ENCODE measurements around the gene TRABD.
"Not testable (repeated sequence)": the region's sequence is repeated elsewhere in the genome, so short reads cannot be mapped to it uniquely, and the experiment has no call there.

Gene TRABD

GRCh38 chr22:50185375-50186087 lies at the start of gene TRABD:
TRABD (plus strand) TSS chr22:50185913; CDS start chr22:50193061, 7,148 bp downstream.
- DNase-seq, result peak; percentile 88

DNA sequence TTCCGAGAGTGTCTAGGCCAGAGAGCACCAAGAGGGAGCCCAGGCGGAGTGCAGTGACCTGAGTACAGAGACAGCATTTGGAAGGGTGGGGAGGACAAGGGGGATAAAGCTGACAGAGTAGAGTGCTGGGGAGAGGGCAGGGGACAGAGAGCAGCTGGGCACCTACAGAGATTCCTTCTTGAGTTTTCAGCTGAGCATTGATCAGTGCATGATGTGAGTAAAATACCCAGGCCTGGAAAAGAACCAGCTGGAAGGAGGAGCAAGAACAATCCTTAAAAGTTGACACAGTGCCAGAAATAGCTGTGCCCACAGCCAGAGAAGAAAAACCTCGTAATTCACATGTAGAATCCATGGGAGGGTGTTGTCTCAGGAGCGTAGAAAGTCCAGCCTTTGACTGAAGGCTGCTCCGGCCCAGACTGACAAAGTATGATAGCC lies 49.1 kb upstream of the TRABD start:
- no peak for DNase-seq

DNA sequence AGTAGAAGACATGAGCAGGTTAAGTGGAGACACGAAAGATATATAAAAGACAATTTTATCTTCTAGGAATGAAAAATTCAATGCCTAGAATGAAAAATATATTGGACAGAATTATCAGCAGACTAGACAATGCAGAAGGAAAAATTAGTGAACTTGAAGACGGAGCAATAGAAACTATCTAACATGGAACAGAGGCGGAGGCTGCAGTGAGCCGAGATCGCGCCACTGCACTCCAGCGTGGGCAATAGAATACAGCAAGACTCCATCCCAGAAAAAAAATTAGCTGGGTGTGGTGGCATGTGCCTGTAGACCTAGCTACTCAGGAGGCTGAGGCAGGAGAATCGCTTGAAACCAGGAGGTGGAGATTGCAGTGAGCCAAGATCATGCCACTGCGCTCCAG lies 48.4 kb upstream of the TRABD start:
- not testable (repeated sequence) for DNase-seq

DNA sequence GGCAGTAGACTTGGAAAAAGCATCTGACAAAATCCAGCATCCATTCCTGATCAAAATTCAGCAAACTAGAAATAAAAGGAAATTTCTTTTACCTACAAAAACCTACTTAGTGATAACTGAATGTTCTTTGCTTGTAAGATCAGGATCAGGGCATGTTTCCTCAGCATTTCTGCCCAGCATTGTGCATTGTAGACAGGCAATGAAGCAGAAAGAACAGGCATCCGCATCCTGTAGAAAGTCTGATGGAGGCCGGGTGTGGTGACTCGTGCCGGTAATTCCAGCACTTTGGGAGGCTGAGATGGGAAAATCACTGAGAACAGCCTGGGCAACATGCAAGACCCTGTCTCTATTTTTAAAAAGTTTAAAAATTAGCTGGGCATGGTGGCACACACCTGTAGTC lies 47.7 kb upstream of the TRABD start:
- DNase-seq, result no peak

DNA sequence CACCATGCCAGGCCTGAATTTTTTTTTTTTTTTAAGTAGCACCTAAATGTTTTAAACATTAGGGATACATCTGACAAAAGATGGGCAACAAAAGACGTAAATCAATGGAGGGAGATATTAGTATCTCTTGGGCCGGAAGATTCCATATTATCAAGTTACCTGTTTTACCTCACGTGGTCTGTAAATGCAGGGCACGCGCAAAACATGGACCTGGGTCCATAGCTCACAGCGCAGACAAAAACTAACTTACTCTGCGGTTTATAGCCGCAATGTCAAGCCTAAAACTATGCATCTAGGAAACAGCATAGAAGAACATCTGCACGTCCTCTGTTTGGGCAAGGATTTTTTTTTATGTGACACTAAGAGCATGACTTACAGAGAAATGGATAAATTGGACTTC lies 46.7 kb upstream of the TRABD start:
- no peak for DNase-seq

- no peak for DNase-seq
Measured at GRCh38 chr22:50139843-50140415, 45.8 kb upstream of the TRABD start.

GRCh38 chr22:50140615-50141014 lies 45.1 kb upstream of the TRABD start:
- no peak for DNase-seq

DNA sequence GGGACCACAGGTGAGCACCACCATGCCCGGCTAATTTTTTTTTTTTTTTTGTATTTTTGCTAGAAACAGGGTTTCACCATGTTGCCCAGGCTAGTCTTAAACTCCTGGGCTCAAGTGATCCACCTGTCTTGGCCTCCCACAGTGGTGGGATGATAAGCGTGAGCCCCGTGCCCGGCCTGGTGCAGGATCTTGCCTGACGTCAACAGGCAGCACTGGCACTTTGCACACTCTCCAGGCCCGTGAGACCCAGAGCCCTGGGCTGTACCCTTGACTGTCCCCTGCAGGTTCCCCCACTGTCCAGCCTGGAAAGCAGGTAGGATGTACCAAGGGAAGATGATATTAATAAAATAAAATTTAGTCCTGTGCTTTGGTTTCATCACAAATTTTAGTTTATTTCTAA lies 44.3 kb upstream of the TRABD start:
- DNase-seq, result no peak

- no peak for DNase-seq
Measured at GRCh38 chr22:50141891-50142363, 43.8 kb upstream of the TRABD start.

GRCh38 chr22:50143096-50143495 lies 42.6 kb upstream of the TRABD start:
- no peak for DNase-seq

GRCh38 chr22:50144005-50144614 lies 41.6 kb upstream of the TRABD start:
- DNase-seq, result no peak

GRCh38 chr22:50145721-50146438 lies 39.8 kb upstream of the TRABD start:
- no peak for DNase-seq

DNA sequence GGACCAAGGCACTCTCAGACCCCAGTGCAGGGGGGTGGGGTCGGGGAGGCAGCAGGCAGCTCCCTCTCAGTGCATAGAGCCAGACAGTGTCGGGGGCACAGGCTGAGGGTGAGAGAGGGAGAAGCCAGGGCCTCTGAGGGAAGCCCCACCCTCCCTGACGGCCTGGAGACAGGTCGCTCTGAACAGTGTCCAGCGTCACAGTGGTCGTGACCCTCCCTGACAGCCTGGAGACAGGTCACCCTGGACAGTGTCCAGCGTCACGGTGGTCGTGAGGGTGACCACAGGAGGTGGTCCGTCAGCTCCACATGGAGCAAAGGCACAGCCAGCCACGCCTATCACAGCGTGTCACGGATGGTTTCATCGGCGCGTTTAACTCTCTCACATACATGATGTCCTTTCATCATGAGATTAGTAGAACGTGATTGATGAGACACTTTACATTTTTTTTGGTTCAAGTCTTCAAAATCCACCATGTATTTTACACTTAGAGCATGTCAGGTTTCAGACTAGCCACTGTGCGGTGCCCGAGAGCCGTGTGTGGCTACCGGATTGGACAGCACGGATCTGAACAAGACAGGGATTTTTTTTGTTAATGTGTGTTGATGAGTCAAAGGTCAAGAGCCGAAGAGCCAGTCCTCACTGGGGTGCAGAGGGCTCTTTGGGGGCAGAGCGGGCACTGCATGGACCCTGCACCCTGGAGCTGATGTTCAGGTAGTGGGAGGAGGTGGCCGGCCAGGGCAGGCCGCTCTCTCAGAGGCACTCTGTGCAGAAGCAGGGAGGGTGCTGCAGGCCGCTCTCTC lies 39.1 kb upstream of the TRABD start:
- no peak for DNase-seq

DNA sequence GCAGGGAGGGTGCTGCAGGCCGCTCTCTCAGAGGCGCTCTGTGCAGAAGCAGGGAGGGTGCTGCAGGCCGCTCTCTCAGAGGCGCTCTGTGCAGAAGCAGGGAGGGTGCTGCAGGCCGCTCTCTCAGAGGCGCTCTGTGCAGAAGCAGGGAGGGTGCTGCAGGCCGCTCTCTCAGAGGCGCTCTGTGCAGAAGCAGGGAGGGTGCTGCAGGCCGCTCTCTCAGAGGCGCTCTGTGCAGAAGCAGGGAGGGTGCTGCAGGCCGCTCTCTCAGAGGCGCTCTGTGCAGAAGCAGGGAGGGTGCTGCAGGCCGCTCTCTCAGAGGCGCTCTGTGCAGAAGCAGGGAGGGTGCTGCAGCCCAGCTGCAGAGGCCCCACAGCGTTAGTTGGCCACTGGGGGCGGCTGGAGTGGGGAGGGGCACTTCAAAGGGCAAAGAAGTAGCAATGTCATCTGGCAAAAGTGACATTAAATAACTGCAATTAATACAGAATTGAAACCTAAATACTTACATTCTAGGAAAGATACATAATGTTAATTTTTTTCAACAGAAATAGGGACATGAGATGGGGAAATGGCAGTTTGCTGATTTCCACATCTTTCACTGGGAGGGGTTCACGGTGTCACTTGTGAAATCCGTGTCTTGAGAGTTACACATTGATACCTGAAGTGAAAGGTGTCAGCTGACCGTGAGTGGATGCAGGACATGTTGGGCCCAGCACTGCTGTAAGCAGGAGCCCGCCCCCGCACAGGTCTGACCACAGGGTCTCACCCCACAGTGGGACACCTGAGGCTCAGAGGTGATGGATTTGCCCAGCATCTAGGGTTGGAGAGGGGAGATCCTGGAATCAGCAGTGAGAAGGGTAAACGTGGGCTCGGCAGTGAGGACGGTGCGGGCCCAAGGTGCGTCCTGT lies 38.2 kb upstream of the TRABD start:
- not testable (repeated sequence) for DNase-seq

GRCh38 chr22:50148166-50148500 lies 37.6 kb upstream of the TRABD start:
- DNase-seq, result no peak

DNA sequence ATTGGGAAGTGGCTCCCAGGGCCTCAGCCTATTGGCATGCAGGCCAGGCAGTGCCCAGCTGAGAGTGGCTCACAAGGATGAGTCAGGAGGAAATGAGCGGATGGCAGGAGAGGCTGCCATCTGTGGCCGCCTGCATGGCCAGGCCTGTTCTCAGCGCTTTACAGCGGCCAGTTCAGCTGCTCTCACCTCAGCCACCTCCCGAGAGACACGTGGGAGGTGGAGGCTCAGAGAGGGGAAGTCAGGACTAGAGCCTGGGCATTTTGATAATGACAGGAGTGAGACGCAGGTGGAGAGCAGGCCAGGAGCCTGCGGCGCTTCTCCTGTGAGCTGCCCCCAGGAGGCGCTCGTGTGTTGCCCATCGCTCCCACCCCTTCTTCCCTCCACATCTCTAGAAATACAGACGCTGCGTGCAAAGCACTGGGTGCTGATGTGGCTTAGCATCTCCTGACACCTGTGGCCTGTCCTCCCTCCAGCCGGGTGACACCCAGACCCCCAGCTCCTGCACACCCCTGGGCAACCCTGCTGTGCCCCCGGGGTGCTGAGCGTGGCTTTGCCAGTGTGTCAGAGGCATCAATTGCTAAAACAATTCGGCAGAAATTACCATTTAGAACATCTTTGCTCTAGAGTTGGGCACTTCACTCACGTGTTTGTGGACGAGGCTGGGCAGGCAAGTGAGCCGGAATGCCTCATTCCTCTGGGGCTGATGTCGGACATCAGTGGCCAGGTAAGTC lies 36.6 kb upstream of the TRABD start:
- peak; percentile 87 for DNase-seq

- DNase-seq, result no peak
Measured at GRCh38 chr22:50150161-50151129, 35.3 kb upstream of the TRABD start.

DNA sequence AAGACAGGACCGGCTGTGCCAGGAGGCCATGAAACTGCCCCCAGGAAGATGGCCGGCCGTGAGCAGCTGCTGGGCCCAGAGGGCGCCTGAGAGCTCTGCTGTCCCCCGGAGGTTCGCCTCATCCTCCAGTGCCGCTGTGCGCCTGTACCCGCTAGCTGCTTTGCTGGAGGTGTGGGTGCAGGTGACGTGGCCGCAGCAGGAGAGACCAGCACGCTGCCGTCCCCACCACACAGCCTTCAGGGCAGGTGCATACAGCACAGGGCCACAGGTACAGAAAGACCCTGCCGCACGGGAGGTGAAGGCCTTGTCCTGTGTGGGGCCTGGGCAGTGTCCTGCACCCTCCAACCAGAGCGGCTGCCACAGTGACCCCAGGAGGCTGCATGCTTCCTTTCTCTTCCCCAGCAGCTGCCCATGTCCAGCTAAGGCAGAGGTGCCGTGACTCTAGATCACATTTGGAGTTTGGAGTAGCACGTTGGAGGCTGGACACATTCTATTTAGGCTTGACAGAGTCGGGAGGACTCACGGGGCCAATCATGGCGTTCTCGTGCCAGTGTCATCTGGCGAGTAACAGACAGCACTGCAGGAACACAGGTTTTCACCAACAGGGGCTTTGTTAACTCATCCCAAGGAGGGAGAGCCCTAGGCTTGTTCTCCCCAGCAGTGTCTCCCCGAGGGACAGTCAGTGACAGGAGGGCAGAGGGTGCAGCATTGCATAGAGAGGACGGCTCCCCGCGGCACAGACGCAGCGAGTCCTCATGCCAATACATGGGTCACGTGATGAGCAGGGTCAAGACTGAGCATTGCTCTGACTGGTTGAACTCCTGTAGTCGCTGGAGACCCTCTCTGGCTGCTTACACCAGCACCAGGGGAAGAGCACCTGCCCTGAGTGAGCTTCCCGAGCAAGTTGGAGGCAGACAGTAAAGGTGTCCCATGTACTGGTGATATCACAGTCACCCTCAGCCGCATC lies 33.9 kb upstream of the TRABD start:
- DNase-seq, result no peak
